ACC112 (cell line): ENCODE measurements around the gene NSD1.

Source experiments
- H2AFZ ChIP-seq: fragments of 200-600 bp; sonication (generic); one replicate; pipeline ENCODE4 v1.6.0; 2017; ENCODE audit warnings: antibody characterized with exemption, low read length; ENCODE audit not compliant: unreplicated experiment
- H3K27ac ChIP-seq: fragments of 200-600 bp; sonication (generic); 2 replicates; pipeline ENCODE4 v1.5.1; 2014; ENCODE audit warnings: low read depth, mild to moderate bottlenecking, antibody characterized with exemption, low read length, moderate library complexity
- H3K27me3 ChIP-seq: fragments of 200-600 bp; sonication (generic); 2 replicates; pipeline ENCODE4 v1.6.1; 2014; ENCODE audit warnings: mild to moderate bottlenecking, antibody characterized with exemption, low read length, moderate library complexity, mixed read lengths; ENCODE audit not compliant: insufficient read depth
- H3K36me3 ChIP-seq: fragments of 200-600 bp; sonication (generic); 2 replicates; pipeline ENCODE4 v1.6.1; 2016; ENCODE audit warnings: mild to moderate bottlenecking, antibody characterized with exemption, low read length, moderate library complexity, mixed read lengths; ENCODE audit not compliant: insufficient read depth
- H3K4me1 ChIP-seq: fragments of 200-600 bp; sonication (generic); one replicate; pipeline ENCODE4 v1.6.1; 2016; ENCODE audit warnings: low read length, mixed read lengths; ENCODE audit not compliant: insufficient read depth, unreplicated experiment, control insufficient read depth
- H3K4me3 ChIP-seq: fragments of 200-600 bp; sonication (generic); 2 replicates; pipeline ENCODE4 v1.5.1; 2014; ENCODE audit warnings: mild to moderate bottlenecking, low read depth, low read length
- H3K79me2 ChIP-seq: fragments of 200-600 bp; sonication (generic); one replicate; pipeline ENCODE4 v1.6.0; 2016; ENCODE audit warnings: low read length; ENCODE audit not compliant: control insufficient read depth, unreplicated experiment, insufficient read depth

NSD1 gene

GRCh38 chr5:177315411-177315810 is 181.8 kb downstream of the NSD1 start:
- no peak overlapping the region for H2AFZ ChIP-seq
- H3K4me1 ChIP-seq: peaks cover 10% of the 10 kb centered on the region
- H3K36me3 ChIP-seq: no peaks in the 10 kb centered on the region
- H3K27me3 ChIP-seq: no peaks in the 10 kb centered on the region
- H3K27ac ChIP-seq: no peak overlapping the region
- H3K79me2 ChIP-seq: peaks cover 11% of the 10 kb centered on the region
- no peak overlapping the region for H3K4me3 ChIP-seq

- Histone ChIP-seq H3K4me3 (no peak overlapping the region), H3K27me3 (no peaks in the 10 kb centered on the region), H3K27ac (no peak overlapping the region), H3K36me3 (no peaks in the 10 kb centered on the region), H2AFZ (no peak overlapping the region), H3K79me2 (peaks cover 5% of the 10 kb centered on the region), H3K4me1 (peaks cover 7% of the 10 kb centered on the region)
Observed at GRCh38 chr5:177316005-177316404, 182.4 kb downstream of the NSD1 start.

- no peaks in the 10 kb centered on the region for H3K36me3 ChIP-seq
- no peaks in the 10 kb centered on the region for H3K79me2 ChIP-seq
- peaks cover 1% of the 10 kb centered on the region for H3K4me1 ChIP-seq
- H3K4me3 ChIP-seq: no peak overlapping the region
- no peak overlapping the region for H3K27ac ChIP-seq
- no peaks in the 10 kb centered on the region for H3K27me3 ChIP-seq
- no peak overlapping the region for H2AFZ ChIP-seq
Observed at GRCh38 chr5:177317959-177318377, 184.4 kb downstream of the NSD1 start.

GRCh38 chr5:177319913-177320588 is 186.5 kb downstream of the NSD1 start:
- Histone ChIP-seq H3K27me3 (no peaks in the 10 kb centered on the region), H2AFZ (no peak overlapping the region)

GRCh38 chr5:177320879-177321278 is 187.3 kb downstream of the NSD1 start:
- Histone ChIP-seq H3K27me3 (no peaks in the 10 kb centered on the region), H3K27ac (no peak overlapping the region), H2AFZ (no peak overlapping the region), H3K79me2 (no peaks in the 10 kb centered on the region), H3K4me3 (no peak overlapping the region), H3K36me3 (no peaks in the 10 kb centered on the region), H3K4me1 (peaks cover 5% of the 10 kb centered on the region)

More at GRCh38 chr5:177319913-177320588, 186.5 kb downstream of the NSD1 start:
- Histone ChIP-seq H3K4me1 (no peaks in the 10 kb centered on the region), H3K36me3 (no peaks in the 10 kb centered on the region), H3K27ac (no peak overlapping the region), H3K79me2 (no peaks in the 10 kb centered on the region), H3K4me3 (no peak overlapping the region)

- peaks cover 24% of the 10 kb centered on the region for H3K4me1 ChIP-seq
- peaks cover 3% of the 10 kb centered on the region; the same call in 1 of the 2 replicates for H3K36me3 ChIP-seq
- no peak overlapping the region for H2AFZ ChIP-seq
- H3K79me2 ChIP-seq: no peaks in the 10 kb centered on the region
- no peak overlapping the region for H3K27ac ChIP-seq
- no peaks in the 10 kb centered on the region for H3K27me3 ChIP-seq
- H3K4me3 ChIP-seq: no peak overlapping the region
Observed at GRCh38 chr5:177325868-177326381, 192.4 kb downstream of the NSD1 start.

GRCh38 chr5:177327539-177328522 is 194.3 kb downstream of the NSD1 start:
- Histone ChIP-seq H3K79me2 (no peaks in the 10 kb centered on the region), H3K27ac (peak overlapping the region; percentile 86), H3K4me3 (peak overlapping the region; percentile 41), H2AFZ (peak overlapping the region; percentile 67), H3K27me3 (no peaks in the 10 kb centered on the region), H3K4me1 (peaks cover 24% of the 10 kb centered on the region), H3K36me3 (peaks cover 3% of the 10 kb centered on the region; the same call in 1 of the 2 replicates)

- Histone ChIP-seq H3K4me3 (no peak overlapping the region), H3K27me3 (no peaks in the 10 kb centered on the region), H3K27ac (no peak overlapping the region), H3K36me3 (peaks cover 6% of the 10 kb centered on the region; the same call in 1 of the 2 replicates), H2AFZ (no peak overlapping the region), H3K4me1 (peaks cover 24% of the 10 kb centered on the region), H3K79me2 (no peaks in the 10 kb centered on the region)
Observed at GRCh38 chr5:177328545-177329231, 195.1 kb downstream of the NSD1 start.

GRCh38 chr5:177329883-177330282 is 196.3 kb downstream of the NSD1 start:
- Histone ChIP-seq H3K27ac (no peak overlapping the region), H3K4me3 (no peak overlapping the region), H2AFZ (no peak overlapping the region), H3K79me2 (no peaks in the 10 kb centered on the region), H3K36me3 (peaks cover 7% of the 10 kb centered on the region; the same call in 1 of the 2 replicates), H3K4me1 (peaks cover 24% of the 10 kb centered on the region), H3K27me3 (no peaks in the 10 kb centered on the region)
